ENCODE data around the gene MEN1. TPM values are rescaled to one million over a fixed set of nuclear protein-coding genes. Genes with fewer than 3 reads are reported as not detected.

Gene MEN1
- total RNA-seq, 2 experiments from 2014 or later, result 44.4 to 72.4 TPM

DNA sequence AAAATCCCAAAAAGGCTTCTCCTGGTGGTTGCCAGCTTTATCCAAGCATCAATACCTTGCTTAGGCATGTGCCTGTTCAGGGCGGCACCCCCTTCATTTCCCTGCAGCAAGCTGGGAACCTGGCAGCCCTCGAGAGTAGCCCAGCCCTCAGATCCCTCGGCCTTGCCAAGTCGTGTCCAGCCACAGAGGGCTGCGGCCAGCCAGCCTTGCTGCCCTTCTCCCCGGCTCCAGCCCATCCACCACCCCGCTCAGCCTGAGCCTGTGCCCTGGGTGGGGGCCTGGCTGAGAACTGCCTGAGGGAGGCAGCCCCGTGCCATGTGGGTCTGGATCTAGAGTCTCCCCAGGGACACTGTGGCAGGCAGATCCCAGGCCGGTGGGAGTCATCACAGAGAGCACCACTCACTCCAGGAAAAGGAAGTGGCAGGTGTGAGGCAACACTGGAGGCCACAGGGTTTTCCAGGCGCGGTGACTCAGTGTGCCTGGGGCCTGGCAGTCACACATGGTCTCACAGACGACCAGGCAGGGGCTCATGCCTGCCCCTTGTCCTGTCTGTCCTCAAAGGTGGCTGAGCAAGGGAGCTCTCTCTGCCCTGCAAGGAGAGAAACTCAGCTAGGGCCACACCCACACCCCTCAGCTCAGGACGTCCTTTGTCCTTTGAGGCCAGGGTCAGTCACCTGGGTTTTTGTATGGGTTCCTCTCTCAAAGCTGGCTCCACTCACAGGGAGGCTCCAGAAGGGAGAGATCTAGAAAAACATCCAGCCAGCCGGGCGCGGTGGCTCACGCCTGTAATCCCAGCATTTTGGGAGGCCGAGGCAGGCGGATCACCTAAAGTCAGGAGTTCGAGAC, 46.3 kb upstream of the MEN1 start:
- Histone ChIP-seq H3K4me2 (ENCODE audit: low read length) (no peak overlapping the region; the same call in 1 of the 2 replicates), H3K4me1 (ENCODE audit: insufficient read depth, low read length, poor library complexity, severe bottlenecking) (peaks cover 90% of the 10 kb centered on the region), H3K79me2 (ENCODE audit: insufficient read depth, low read depth, low read length) (peaks cover 28% of the 10 kb centered on the region; the same call in 1 of the 2 replicates), H3K9me2 (ENCODE audit: insufficient read depth, low read length) (no peaks in the 10 kb centered on the region), H3K36me3 (ENCODE audit: insufficient read depth, low read length) (peaks cover 71% of the 10 kb centered on the region), H3K9me3 (ENCODE audit: low read length) (no peaks in the 10 kb centered on the region), H4K20me1 (ENCODE audit: insufficient read depth, low read length) (no peaks in the 10 kb centered on the region), H3K27ac (ENCODE audit: low read depth, low read length, poor library complexity, severe bottlenecking) (peak overlapping the region; percentile 12), H2AFZ (ENCODE audit: low read length) (no peak overlapping the region), H3K4me3 (ENCODE audit: low read depth, low read length, poor library complexity, severe bottlenecking) (no peak overlapping the region)
- no TSS peak for BruUV-seq (replicated peaks)
- POLR2A ChIA-PET, result interaction anchor here (0.5 to 10.7 kb wide), 2 partner anchors 19 to 1032 kb away, joined by 3 to 115 read pairs; partner anchors contain the start of genes EHD1 and FIBP
- no peak for TF ChIP-seq EZH2phosphoT487 (IDR thresholded peaks at IDR 0.05; ENCODE audit: borderline replicate concordance, low read depth, low read length)
- TF ChIP-seq, protein P1, sequence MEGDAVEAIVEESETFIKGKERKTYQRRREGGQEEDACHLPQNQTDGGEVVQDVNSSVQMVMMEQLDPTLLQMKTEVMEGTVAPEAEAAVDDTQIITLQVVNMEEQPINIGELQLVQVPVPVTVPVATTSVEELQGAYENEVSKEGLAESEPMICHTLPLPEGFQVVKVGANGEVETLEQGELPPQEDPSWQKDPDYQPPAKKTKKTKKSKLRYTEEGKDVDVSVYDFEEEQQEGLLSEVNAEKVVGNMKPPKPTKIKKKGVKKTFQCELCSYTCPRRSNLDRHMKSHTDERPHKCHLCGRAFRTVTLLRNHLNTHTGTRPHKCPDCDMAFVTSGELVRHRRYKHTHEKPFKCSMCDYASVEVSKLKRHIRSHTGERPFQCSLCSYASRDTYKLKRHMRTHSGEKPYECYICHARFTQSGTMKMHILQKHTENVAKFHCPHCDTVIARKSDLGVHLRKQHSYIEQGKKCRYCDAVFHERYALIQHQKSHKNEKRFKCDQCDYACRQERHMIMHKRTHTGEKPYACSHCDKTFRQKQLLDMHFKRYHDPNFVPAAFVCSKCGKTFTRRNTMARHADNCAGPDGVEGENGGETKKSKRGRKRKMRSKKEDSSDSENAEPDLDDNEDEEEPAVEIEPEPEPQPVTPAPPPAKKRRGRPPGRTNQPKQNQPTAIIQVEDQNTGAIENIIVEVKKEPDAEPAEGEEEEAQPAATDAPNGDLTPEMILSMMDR (conservative IDR thresholded peaks at IDR 0.05; ENCODE audit: low read length), result no peak
- CTCF ChIA-PET (ENCODE audit: unreplicated experiment), result no interaction called here
- DNase-seq (ENCODE audit: low spot score), result no peak
- intact Hi-C loops (cut with micrococcal nuclease; ENCODE audit: unreplicated experiment), result loop anchor here (10.0 kb wide), 1 partner anchor 718 kb away; the partner anchor contains the start of genes EHBP1L1, FAM89B and ZNRD2

DNA sequence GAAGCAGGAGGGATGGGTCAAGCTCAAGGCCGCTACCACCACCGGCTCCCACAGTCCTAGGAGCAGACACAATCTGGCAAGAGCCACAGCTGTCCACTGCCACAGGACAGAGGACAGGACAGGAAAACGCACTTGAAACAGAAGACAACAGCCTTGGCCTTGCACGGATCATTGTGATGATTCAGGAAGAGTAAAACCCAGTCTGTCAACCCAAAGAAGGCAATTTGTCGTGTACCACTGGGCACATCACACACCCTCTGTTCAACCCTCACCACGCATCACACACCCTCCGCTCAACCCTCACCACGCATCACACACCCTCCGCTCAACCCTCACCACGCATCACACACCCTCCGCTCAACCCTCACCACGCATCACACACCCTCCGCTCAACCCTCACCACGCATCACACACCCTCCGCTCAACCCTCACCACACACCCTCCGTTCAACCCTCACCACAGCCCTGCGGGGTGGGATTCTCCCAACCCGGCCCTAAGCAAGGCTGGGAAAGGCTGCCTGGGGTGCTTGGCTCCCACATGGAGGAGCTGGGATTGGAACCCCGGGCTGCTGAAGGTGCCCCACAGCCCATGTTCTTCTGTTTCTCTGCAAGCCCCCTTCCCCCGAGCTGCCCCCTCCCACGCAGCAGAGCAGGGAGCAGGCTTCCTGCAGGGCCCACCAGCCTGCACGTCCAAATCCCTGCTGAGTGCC, 45.4 kb upstream of the MEN1 start:
- Histone ChIP-seq H3K27ac (ENCODE audit: low read depth, low read length, poor library complexity, severe bottlenecking) (peak overlapping the region; percentile 2), H3K9me2 (ENCODE audit: insufficient read depth, low read length) (no peaks in the 10 kb centered on the region), H3K9me3 (ENCODE audit: low read length) (no peaks in the 10 kb centered on the region), H3K4me2 (ENCODE audit: low read length) (no peak overlapping the region), H3K4me3 (ENCODE audit: low read depth, low read length, poor library complexity, severe bottlenecking) (no peak overlapping the region), H4K20me1 (ENCODE audit: insufficient read depth, low read length) (no peaks in the 10 kb centered on the region), H3K36me3 (ENCODE audit: insufficient read depth, low read length) (peaks cover 71% of the 10 kb centered on the region), H3K79me2 (ENCODE audit: insufficient read depth, low read depth, low read length) (peaks cover 21% of the 10 kb centered on the region; the same call in 1 of the 2 replicates), H3K4me1 (ENCODE audit: insufficient read depth, low read length, poor library complexity, severe bottlenecking) (peaks cover 90% of the 10 kb centered on the region), H2AFZ (ENCODE audit: low read length) (no peak overlapping the region)
- BruUV-seq (replicated peaks), result no TSS peak
- no peak for TF ChIP-seq EZH2phosphoT487 (IDR thresholded peaks at IDR 0.05; ENCODE audit: borderline replicate concordance, low read depth, low read length)
- TF ChIP-seq, protein P1 (conservative IDR thresholded peaks at IDR 0.05; ENCODE audit: low read length), result no peak
- intact Hi-C loops (cut with micrococcal nuclease; ENCODE audit: unreplicated experiment), result loop anchor here (10.0 kb wide), 1 partner anchor 719 kb away; the partner anchor contains the start of genes EHBP1L1, FAM89B and ZNRD2
- CTCF ChIA-PET (ENCODE audit: unreplicated experiment), result no interaction called here
- POLR2A ChIA-PET, result interaction anchor here (0.5 to 1.0 kb wide), 2 partner anchors 19 to 1032 kb away, joined by 3 to 4 read pairs; partner anchors contain the start of gene FIBP
- no peak for DNase-seq (ENCODE audit: low spot score)

All from OCI-LY7 (cell line).